ENCODE measurements around the gene FRA10AC1.

Gene FRA10AC1

GRCh38 chr10:93670372-93670771 is 32.0 kb downstream of the FRA10AC1 start:
- ChIA-PET POLR2A (no interaction called here), CTCF (interaction anchor here (1.2 to 2.7 kb wide), 2 partner anchors 10 kb away, joined by 4 to 15 read pairs; no protein-coding TSS in a partner anchor)
- no peak for TF ChIP-seq CTCF (IDR thresholded peaks at IDR 0.05; ENCODE audit: insufficient read depth, low read length, missing control alignments)
- H3K4me3 ChIP-seq (ENCODE audit: low read depth, low read length): no peak overlapping the region
- no peak for DNase-seq (ENCODE audit: low read depth, low spot score)

GRCh38 chr10:93667795-93668194 is 34.6 kb downstream of the FRA10AC1 start:
- ChIA-PET POLR2A (no interaction called here), CTCF (no interaction called here)
- no peak overlapping the region for H3K4me3 ChIP-seq (ENCODE audit: low read depth, low read length)
- TF ChIP-seq CTCF (IDR thresholded peaks at IDR 0.05; ENCODE audit: insufficient read depth, low read length, missing control alignments): no peak
- no peak for DNase-seq (ENCODE audit: low read depth, low spot score)

- CTCF ChIA-PET: no interaction called here
- no peak for TF ChIP-seq CTCF (IDR thresholded peaks at IDR 0.05; ENCODE audit: insufficient read depth, low read length, missing control alignments)
- no peak for DNase-seq (ENCODE audit: low read depth, low spot score)
- POLR2A ChIA-PET: no interaction called here
- H3K4me3 ChIP-seq (ENCODE audit: low read depth, low read length): no peak overlapping the region
These were observed 36.4 kb downstream of the FRA10AC1 start for GRCh38 chr10:93666030-93666429.

DNA sequence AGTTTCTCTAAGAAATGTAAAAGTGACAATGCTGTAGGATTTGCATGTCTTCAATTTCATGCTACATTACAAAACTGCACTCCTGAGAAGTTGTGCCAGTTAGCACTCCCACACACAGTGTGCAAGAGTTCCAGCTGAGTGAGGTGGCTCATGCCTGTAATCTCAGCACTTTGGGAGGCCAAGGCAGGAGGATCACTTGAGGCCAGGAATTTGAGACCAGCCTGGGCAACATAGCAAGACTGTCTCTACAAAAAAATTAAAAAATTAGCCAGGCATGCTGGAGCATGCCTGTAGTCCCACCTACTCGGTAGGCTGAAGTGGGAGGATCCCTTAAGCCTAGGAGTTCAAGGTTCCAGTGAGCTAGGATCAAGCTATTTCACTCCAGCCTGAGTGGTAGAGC is 44.6 kb downstream of the FRA10AC1 start:
- DNase-seq (ENCODE audit: low read depth, low spot score): no peak
- no peak for TF ChIP-seq CTCF (IDR thresholded peaks at IDR 0.05; ENCODE audit: insufficient read depth, low read length, missing control alignments)
- POLR2A ChIA-PET: no interaction called here
- CTCF ChIA-PET: interaction anchor here (0.7 kb wide), 1 partner anchor 75 kb away, joined by 3 read pairs; no protein-coding TSS in a partner anchor
- H3K4me3 ChIP-seq (ENCODE audit: low read depth, low read length): no peak overlapping the region

GRCh38 chr10:93656155-93656554 is 46.2 kb downstream of the FRA10AC1 start:
- ChIA-PET POLR2A (interaction anchor here (0.7 kb wide), 1 partner anchor 152 kb away, joined by 3 read pairs; no protein-coding TSS in a partner anchor), CTCF (no interaction called here)
- TF ChIP-seq CTCF (IDR thresholded peaks at IDR 0.05; ENCODE audit: insufficient read depth, low read length, missing control alignments): no peak
- no peak overlapping the region for H3K4me3 ChIP-seq (ENCODE audit: low read depth, low read length)
- no peak for DNase-seq (ENCODE audit: low read depth, low spot score)

- no peak for TF ChIP-seq CTCF (IDR thresholded peaks at IDR 0.05; ENCODE audit: insufficient read depth, low read length, missing control alignments)
- no peak overlapping the region for H3K4me3 ChIP-seq (ENCODE audit: low read depth, low read length)
- no peak for DNase-seq (ENCODE audit: low read depth, low spot score)
- ChIA-PET CTCF (no interaction called here), POLR2A (no interaction called here)
These were observed 48.2 kb downstream of the FRA10AC1 start for GRCh38 chr10:93654201-93654600.
